C4-2B (cell line): ENCODE data around the gene MED26.
A peak's percentile ranks its signal among the peaks of the same experiment; 100 is the strongest.

Experiments used
- CTCF ChIP-seq: fragments of 450-650 bp; conservative IDR thresholded peaks from 2 replicates; pipeline ENCODE4 v1.5.1; 2017; ENCODE audit warnings: mild to moderate bottlenecking
- ZFX ChIP-seq: fragments of 450-650 bp; IDR thresholded peaks from 2 replicates; pipeline ENCODE4 v1.6.1; 2017

- TF ChIP-seq CTCF: no peak
- TF ChIP-seq ZFX: 0 out of 2 replicates have a peak, but pooled peaks have one; percentile 39
These were observed 55.4 kb downstream of the MED26 start, which contains the start of gene SLC35E1 for GRCh38 chr19:16572332-16573211.
